T-cell (primary cell): ENCODE measurements around the gene ACSF3. TPM values are rescaled to one million over a fixed set of nuclear protein-coding genes. Genes with fewer than 3 reads are reported as not detected.
A peak's percentile ranks its signal among the peaks of the same experiment; 100 is the strongest.

Source experiments
- ATAC-seq, 4 experiments: fragments of 200-7000 bp in 3 of 4; fragments of 150-1000 bp in 1 of 4; cut with Tn5 transposase; replicated peaks in 1 of 4; 1 replicate in 3 of 4; 2 replicates in 1 of 4; pipeline ENCODE4 v1.10.0; 2021; ENCODE audit warnings: moderate library complexity in 3 of 4, mild to moderate bottlenecking in 2 of 4, moderate number of reproducible peaks in 1 of 4
- CTCF ChIA-PET, 2 donors: fragments of 300-600 bp; sonication (Branson Sonifier 250); formaldehyde crosslinking; loops; one replicate each; lab custom pipeline; 2022; ENCODE audit warnings: antibody characterized with exemption in 2 of 2; lab: Charles Lee
- POLR2A ChIA-PET, 2 donors: fragments of 300-600 bp; sonication (Branson Sonifier 250); formaldehyde crosslinking; loops; one replicate each; lab custom pipeline; 2022; ENCODE audit warnings: antibody characterized with exemption in 2 of 2; lab: Charles Lee
- DNase-seq, 35 experiments: peaks; one replicate each; pipeline versions ENCODE4 v3.0.0 to v3.0.0-alpha.2; 2013 to 2023
- H3K27ac ChIP-seq: one replicate; pipeline ENCODE4 v1.5.1; 2013; ENCODE audit warnings: low read length
- H3K27me3 ChIP-seq, 2 experiments: replicated peaks in 1 of 2; 1 replicate in 1 of 2; 2 replicates in 1 of 2; pipeline versions ENCODE4 v1.6.1 to v1.7.0; 2013; ENCODE audit warnings: low read length in 1 of 2, mixed read lengths in 1 of 2; ENCODE audit not compliant: control insufficient read depth in 2 of 2, insufficient read depth in 2 of 2; ENCODE audit errors: extremely low read depth in 1 of 2
- H3K36me3 ChIP-seq, 2 donors: 1 replicate in 1 of 2; 2 replicates in 1 of 2; pipeline versions ENCODE4 v1.6.1 to v1.7.0; 2013; ENCODE audit warnings: low read length in 1 of 2; ENCODE audit not compliant: control insufficient read depth in 2 of 2, insufficient read depth in 1 of 2; ENCODE audit errors: extremely low read depth in 1 of 2
- H3K4me1 ChIP-seq, 2 experiments: 1 replicate in 1 of 2; 2 replicates in 1 of 2; pipeline versions ENCODE4 v1.6.1 to v1.7.0; 2013; ENCODE audit warnings: low read length in 2 of 2, mixed read lengths in 1 of 2; ENCODE audit not compliant: insufficient read depth in 2 of 2, control insufficient read depth in 1 of 2; ENCODE audit errors: extremely low read depth in 1 of 2
- H3K4me3 ChIP-seq, 2 donors: 1 replicate in 1 of 2; 2 replicates in 1 of 2; pipeline versions ENCODE4 v1.5.1 to v1.7.0; 2013; ENCODE audit warnings: mild to moderate bottlenecking in 2 of 2, low read length in 1 of 2, moderate library complexity in 1 of 2; ENCODE audit not compliant: control insufficient read depth in 1 of 2; ENCODE audit errors: extremely low read depth in 1 of 2
- H3K9me3 ChIP-seq: 2 replicates; pipeline ENCODE4 v1.7.0; 2013
- H3K27ac Mint-ChIP-seq, 2 donors: one replicate each; pipeline ENCODE4 v1.8.0; 2020 to 2021; ENCODE audit warnings: mild to moderate bottlenecking in 2 of 2, mixed read lengths in 2 of 2
- H3K27me3 Mint-ChIP-seq, 2 donors: one replicate each; pipeline ENCODE4 v1.8.0; 2021 to 2022; ENCODE audit warnings: mixed read lengths in 2 of 2
- H3K36me3 Mint-ChIP-seq: one replicate; pipeline ENCODE4 v1.8.0; 2021; ENCODE audit warnings: mixed read lengths
- H3K4me1 Mint-ChIP-seq, 3 donors: one replicate each; pipeline ENCODE4 v1.8.0; 2020 to 2022; ENCODE audit warnings: mixed read lengths in 3 of 3, mild to moderate bottlenecking in 1 of 3
- H3K4me3 Mint-ChIP-seq, 3 donors: one replicate each; pipeline ENCODE4 v1.8.0; 2020 to 2022; ENCODE audit warnings: mild to moderate bottlenecking in 3 of 3, mixed read lengths in 3 of 3, moderate library complexity in 3 of 3
- H3K9me3 Mint-ChIP-seq, 3 donors: one replicate each; pipeline ENCODE4 v1.8.0; 2020 to 2022; ENCODE audit warnings: mixed read lengths in 3 of 3
- WGBS: methylation state at CpG from one replicate; pipeline ENCODE4 v1.1.5; 2013; ENCODE audit warnings: missing lambda C conversion rate; ENCODE audit not compliant: insufficient coverage; 5-methylcytosine and 5-hydroxymethylcytosine counted together
- total RNA-seq, 35 experiments: library from RNA in 6 of 35; stranded (reverse) in 6 of 35; fragments of 120-200 nt in 1 of 35; gene quantifications; one replicate each; pipeline versions ENCODE4 v1.2.1 to v1.2.4 and lab custom pipeline; 2013 to 2026

The ACSF3 gene
- total RNA-seq, 5 donors from 2014 or later (not counting 1 experiment from before 2014, with no cell fraction given): 70.5 to 102 (median 79.9) TPM

- WGBS: 96% methylated on average over 13 of the region's 13 CpGs
- DNase-seq (peak in 1 of 35 experiments; percentile 2), ATAC-seq (no peak)
- no peaks in the 10 kb centered on the region for H3K9me3 Mint-ChIP-seq
- H3K4me3 Mint-ChIP-seq: no peak overlapping the region
- no peaks in the 10 kb centered on the region for H3K27me3 Mint-ChIP-seq
- peaks cover 16% of the 10 kb centered on the region for H3K36me3 Mint-ChIP-seq
- no peaks in the 10 kb centered on the region for H3K4me1 ChIP-seq
- no peak overlapping the region for H3K4me3 ChIP-seq
- H3K27me3 ChIP-seq: no peaks in the 10 kb centered on the region
- ChIA-PET CTCF (no interaction called here), POLR2A (no interaction called here)
- H3K27ac ChIP-seq: no peak overlapping the region
- H3K36me3 ChIP-seq: peaks cover 14 to 58% of the 10 kb centered on the region in 2 donors
- peaks cover 0 to 5% (median 0%) of the 10 kb centered on the region in 3 donors for H3K4me1 Mint-ChIP-seq
- no peak overlapping the region for H3K27ac Mint-ChIP-seq
- H3K9me3 ChIP-seq: no peaks in the 10 kb centered on the region
Observed at GRCh38 chr16:89141884-89142267, 48.2 kb downstream of the ACSF3 start.

- H3K4me1 ChIP-seq: no peaks in the 10 kb centered on the region
- H3K4me3 ChIP-seq: no peak overlapping the region
- POLR2A ChIA-PET: interaction anchor here in 1 of 2 donors (0.6 kb wide), 1 partner anchor 510 kb away, joined by 8 read pairs; no protein-coding TSS in a partner anchor
- WGBS: 100% methylated on average over 3 of the region's 13 CpGs
- no peak overlapping the region for H3K27ac Mint-ChIP-seq
- no peaks in the 10 kb centered on the region for H3K27me3 ChIP-seq
- CTCF ChIA-PET: no interaction called here
- peaks cover 16% of the 10 kb centered on the region for H3K36me3 Mint-ChIP-seq
- no peaks in the 10 kb centered on the region for H3K9me3 ChIP-seq
- H3K27ac ChIP-seq: no peak overlapping the region
- no peaks in the 10 kb centered on the region for H3K9me3 Mint-ChIP-seq
- peak in 1 of 35 experiments; percentile 1 for DNase-seq
- no peak overlapping the region for H3K4me3 Mint-ChIP-seq
- H3K27me3 Mint-ChIP-seq: no peaks in the 10 kb centered on the region
- H3K36me3 ChIP-seq: peaks cover 14 to 53% of the 10 kb centered on the region in 2 donors
- peaks cover 0 to 5% (median 0%) of the 10 kb centered on the region in 3 donors for H3K4me1 Mint-ChIP-seq
- ATAC-seq: no peak
Observed at GRCh38 chr16:89142474-89143195, 49.0 kb downstream of the ACSF3 start.

DNA sequence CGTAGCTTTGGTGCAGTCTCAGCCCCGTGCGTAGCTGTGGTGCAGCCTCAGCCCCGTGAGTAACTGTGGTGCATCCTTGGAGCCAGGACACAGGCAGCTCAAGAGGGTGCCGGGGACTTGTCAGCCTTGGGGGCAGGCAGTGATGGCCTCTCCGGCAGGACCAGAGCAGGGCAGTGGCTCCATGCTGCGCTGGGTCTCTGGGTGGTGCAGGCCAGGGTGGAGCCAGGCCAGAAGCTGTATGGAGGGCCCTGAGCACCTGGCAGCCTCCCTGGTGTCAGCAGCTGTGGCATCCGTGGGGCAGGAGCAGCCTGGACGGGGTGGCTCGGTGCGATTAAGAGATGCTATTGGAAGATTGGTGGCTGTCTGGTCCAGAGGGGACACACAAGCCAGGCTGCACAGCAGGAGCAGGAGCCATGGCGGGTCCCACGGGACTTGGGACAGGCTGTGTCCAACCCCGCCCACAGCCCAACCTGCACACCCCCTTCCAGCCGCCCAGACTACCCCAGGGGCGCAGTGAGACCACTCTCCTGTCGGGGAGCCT, 49.6 kb downstream of the ACSF3 start:
- H3K27ac ChIP-seq: no peak overlapping the region
- 95% methylated on average over 13 of the region's 17 CpGs for WGBS
- Mint-ChIP-seq H3K36me3 (peaks cover 19% of the 10 kb centered on the region), H3K4me3 (no peak overlapping the region), H3K4me1 (peaks cover 0 to 5% (median 0%) of the 10 kb centered on the region in 3 donors), H3K9me3 (no peaks in the 10 kb centered on the region), H3K27ac (no peak overlapping the region), H3K27me3 (no peaks in the 10 kb centered on the region)
- H3K36me3 ChIP-seq: peaks cover 11 to 49% of the 10 kb centered on the region in 2 donors
- POLR2A ChIA-PET: interaction anchor here in 1 of 2 donors (0.6 kb wide), 2 partner anchors 330 to 509 kb away, joined by 6 to 8 read pairs; no protein-coding TSS in a partner anchor
- no peak overlapping the region for H3K4me3 ChIP-seq
- CTCF ChIA-PET: no interaction called here
- no peak for ATAC-seq
- H3K9me3 ChIP-seq: no peaks in the 10 kb centered on the region
- peak in 1 of 35 experiments; percentile 1 for DNase-seq
- H3K4me1 ChIP-seq: no peaks in the 10 kb centered on the region
- H3K27me3 ChIP-seq: no peaks in the 10 kb centered on the region

DNA sequence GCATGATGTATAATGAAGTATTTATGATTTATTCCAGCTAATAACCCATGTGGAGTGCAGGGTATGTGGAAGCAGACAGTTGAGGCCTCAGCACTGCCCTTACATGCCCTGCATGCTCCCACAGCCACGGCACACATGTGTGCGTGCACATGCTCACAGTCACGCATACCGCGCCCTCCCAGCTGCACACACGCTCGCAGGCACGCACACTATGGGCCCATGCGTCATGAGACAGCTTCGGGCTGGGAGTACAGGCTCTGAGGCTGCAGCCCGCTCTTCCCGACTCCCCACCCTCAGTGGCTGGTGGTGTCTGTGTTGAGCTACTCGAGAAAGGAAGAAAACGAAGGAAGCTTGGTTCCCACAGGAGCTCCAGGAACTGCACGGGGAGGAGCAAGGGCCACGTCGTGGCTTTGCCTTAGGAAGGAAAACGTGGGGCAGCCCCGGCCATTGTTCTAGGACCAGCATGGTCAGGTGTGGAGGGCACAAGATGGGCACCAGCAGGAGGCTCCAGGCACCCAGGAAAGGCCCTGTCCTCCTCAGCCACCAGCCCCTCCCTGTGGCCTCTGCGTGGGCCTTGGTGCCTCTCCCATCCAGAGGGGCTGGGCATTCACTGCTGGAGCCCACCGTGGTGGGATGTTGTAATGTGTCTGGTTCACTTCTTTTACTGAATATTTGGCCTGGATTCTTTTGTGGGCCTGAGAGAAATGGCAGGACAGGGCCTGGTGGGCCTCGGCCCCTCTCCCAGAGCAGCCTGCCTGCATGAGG, 50.4 kb downstream of the ACSF3 start:
- Mint-ChIP-seq H3K4me3 (no peak overlapping the region), H3K36me3 (peaks cover 25% of the 10 kb centered on the region), H3K27me3 (no peaks in the 10 kb centered on the region), H3K27ac (peak overlapping the region in 1 of 2 donors; percentile 39), H3K4me1 (peaks cover 0 to 5% (median 0%) of the 10 kb centered on the region in 3 donors), H3K9me3 (peaks cover 3 to 4% (median 3%) of the 10 kb centered on the region in 3 donors)
- peaks cover 11 to 48% of the 10 kb centered on the region in 2 donors for H3K36me3 ChIP-seq
- ATAC-seq: no peak
- WGBS: 93% methylated on average over 20 of the region's 22 CpGs
- H3K27ac ChIP-seq: no peak overlapping the region
- H3K27me3 ChIP-seq: no peaks in the 10 kb centered on the region
- POLR2A ChIA-PET: interaction anchor here in 1 of 2 donors (0.6 kb wide), 1 partner anchor 331 kb away, joined by 6 read pairs; no protein-coding TSS in a partner anchor
- H3K9me3 ChIP-seq: no peaks in the 10 kb centered on the region
- H3K4me3 ChIP-seq: no peak overlapping the region
- CTCF ChIA-PET: no interaction called here
- DNase-seq: no peak
- no peaks in the 10 kb centered on the region for H3K4me1 ChIP-seq

DNA sequence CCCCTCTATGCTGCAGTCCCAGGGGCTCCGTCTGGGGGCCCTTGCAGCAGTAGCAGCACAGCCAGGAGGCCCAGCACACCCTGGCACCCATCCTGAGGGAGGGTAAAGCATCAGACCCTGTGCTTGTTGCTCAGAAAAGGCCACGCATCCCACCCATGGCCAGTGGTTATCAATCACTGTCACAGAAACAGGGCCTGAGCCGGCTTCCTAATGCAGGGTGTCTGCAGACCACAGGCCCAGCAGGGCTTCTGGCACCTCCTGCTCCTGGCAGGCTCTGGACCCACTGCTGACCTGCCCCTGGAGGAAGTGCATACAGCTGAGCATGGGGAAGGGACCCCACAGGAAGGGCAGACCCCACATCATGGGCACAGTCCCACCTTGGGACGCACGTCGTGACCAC, 51.0 kb downstream of the ACSF3 start:
- H3K36me3 Mint-ChIP-seq: peaks cover 31% of the 10 kb centered on the region
- no peak overlapping the region for H3K4me3 Mint-ChIP-seq
- no peaks in the 10 kb centered on the region for H3K4me1 ChIP-seq
- H3K27me3 Mint-ChIP-seq: no peaks in the 10 kb centered on the region
- no peak overlapping the region for H3K4me3 ChIP-seq
- H3K27ac ChIP-seq: no peak overlapping the region
- H3K9me3 ChIP-seq: no peaks in the 10 kb centered on the region
- ChIA-PET POLR2A (no interaction called here), CTCF (no interaction called here)
- ATAC-seq (no peak), DNase-seq (no peak)
- peaks cover 3 to 8% (median 6%) of the 10 kb centered on the region in 3 donors for H3K9me3 Mint-ChIP-seq
- H3K36me3 ChIP-seq: peaks cover 11 to 52% of the 10 kb centered on the region in 2 donors
- WGBS: 89% methylated on average over 6 of the region's 6 CpGs
- H3K27me3 ChIP-seq: no peaks in the 10 kb centered on the region
- no peak overlapping the region for H3K27ac Mint-ChIP-seq
- peaks cover 0 to 5% (median 0%) of the 10 kb centered on the region in 3 donors for H3K4me1 Mint-ChIP-seq
